ENCODE data around the gene EPHA10.

EPHA10 gene

DNA sequence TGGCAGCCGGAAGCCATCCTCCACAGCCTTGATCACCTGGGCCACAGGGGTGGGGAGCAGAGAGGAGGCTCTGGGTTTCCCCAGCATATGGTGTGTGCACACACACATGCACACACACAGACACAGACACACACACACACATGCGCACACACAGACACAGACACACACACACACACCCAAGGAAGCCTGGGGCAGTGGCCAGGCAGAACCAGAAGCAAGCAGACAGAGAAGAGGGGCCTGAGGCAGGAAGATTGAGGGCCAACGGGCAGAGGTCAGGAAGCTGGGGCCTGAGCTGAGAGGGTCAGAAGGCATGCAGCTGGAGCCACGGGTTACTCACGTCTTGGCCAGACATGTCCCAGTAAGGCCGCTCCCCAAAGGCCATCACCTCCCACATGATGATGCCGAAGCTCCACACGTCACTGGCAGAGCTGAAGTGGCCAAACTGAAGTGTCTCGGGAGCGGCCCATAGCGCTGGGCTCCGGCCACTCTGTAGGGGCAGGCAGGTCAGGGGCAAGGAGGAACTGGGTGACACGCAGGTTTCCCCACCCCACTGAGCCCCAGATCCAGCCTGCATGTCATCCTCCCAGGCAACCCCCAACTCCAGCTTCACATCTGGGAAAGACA, 45.2 kb downstream of the EPHA10 start:
- DNase-seq (ENCODE audit: low read depth), result no peak
- TF ChIP-seq, protein P1, sequence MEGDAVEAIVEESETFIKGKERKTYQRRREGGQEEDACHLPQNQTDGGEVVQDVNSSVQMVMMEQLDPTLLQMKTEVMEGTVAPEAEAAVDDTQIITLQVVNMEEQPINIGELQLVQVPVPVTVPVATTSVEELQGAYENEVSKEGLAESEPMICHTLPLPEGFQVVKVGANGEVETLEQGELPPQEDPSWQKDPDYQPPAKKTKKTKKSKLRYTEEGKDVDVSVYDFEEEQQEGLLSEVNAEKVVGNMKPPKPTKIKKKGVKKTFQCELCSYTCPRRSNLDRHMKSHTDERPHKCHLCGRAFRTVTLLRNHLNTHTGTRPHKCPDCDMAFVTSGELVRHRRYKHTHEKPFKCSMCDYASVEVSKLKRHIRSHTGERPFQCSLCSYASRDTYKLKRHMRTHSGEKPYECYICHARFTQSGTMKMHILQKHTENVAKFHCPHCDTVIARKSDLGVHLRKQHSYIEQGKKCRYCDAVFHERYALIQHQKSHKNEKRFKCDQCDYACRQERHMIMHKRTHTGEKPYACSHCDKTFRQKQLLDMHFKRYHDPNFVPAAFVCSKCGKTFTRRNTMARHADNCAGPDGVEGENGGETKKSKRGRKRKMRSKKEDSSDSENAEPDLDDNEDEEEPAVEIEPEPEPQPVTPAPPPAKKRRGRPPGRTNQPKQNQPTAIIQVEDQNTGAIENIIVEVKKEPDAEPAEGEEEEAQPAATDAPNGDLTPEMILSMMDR (IDR thresholded peaks at IDR 0.05; ENCODE audit: insufficient read depth, low read depth, low read length, missing control alignments), result no peak

DNA sequence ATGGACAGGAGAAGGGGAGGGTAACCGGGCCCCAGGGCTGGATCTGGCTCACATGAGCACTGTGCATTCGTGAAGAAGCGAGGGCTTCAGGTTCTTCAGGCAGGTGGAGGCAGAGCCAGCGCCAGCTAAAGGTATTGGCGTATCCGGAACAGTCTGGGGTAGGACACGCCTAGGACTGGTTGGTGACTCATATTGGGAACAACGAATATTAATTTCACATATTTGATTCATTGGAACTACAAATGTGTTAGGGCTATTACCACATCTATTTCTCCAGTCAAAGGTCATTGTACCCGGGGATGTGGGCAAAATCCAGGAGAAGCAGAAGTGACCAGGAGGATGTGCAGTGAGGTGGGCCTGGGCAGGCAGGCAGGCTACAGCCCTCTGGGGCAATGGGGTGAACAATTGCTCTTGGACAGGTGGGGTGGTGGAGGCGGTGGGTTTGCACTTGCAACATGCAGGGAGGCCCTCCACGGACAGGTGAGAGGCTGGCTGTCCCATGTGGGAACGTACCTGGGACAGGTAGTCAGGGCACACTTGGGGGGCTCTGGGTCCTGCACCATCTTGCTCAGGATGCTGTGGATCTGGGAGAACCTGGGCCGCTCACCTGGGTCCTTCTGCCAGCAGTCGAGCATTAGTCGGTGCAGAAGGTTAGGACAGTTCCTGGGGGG, 45.9 kb downstream of the EPHA10 start:
- no peak overlapping the region for H3K4me3 ChIP-seq (ENCODE audit: low read length)
- TF ChIP-seq, protein P1 (IDR thresholded peaks at IDR 0.05; ENCODE audit: insufficient read depth, low read depth, low read length, missing control alignments), result no peak
- peak; percentile 86 for DNase-seq (ENCODE audit: low read depth)

More for the DNA sequence above, 45.2 kb downstream of the EPHA10 start:
- H3K4me3 ChIP-seq (ENCODE audit: low read length), result no peak overlapping the region

DNA sequence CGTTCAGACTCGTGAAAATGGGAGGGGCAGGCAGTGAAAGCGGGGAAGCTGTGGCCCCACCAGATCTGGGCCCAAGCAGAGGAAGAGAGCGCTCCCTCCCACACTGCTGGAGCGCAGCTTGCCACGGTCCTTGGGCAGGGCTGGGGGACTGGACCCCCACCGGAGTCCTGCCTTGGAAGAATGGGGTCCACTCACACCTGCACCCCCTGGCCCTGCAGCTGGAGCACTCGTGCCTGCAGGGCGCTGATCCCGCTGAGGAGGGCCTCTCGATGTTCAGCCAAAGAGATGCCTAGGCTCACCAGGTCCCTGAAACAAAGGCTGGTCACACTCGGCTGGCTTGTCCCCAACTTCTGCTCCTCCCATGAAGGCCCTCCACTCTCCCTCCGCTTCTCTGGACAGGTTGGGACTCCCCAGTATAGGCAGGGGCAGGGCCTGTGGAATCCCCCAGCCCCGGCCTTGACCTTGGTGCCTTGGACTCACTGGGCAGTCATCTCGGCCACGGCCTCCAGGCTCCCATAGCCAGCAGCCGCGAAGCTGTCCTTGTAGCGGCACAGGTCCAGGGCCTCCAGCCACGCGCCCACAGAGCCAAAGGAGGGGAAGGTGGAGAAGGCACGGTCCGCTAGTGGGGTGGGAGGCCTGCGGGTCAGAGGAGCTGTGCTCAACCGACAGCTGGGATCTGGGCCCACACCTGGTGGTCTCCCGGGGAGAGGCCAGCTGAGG, 46.6 kb downstream of the EPHA10 start:
- TF ChIP-seq, protein P1 (IDR thresholded peaks at IDR 0.05; ENCODE audit: insufficient read depth, low read depth, low read length, missing control alignments), result no peak
- no peak for DNase-seq (ENCODE audit: low read depth)
- H3K4me3 ChIP-seq (ENCODE audit: low read length), result no peak overlapping the region

DNA sequence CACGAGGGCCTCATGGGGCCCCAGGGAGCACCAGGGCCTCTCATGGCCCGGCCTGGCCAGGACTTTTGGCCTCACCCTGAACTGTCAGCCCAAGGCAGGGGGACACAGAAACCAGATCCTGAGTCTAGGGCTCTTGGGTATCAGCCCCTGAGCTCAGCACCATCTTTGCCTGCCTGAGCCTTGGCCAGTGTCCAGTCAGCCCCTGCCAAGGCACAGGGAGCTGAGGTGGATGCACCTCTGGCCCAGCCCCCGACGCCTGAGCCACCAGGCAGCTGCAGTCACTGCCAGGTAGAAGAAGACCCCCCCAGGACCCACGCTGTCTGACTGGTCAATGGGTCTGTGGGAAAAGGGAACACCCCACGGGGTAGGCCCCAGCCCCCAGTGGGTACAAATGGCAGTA, 47.3 kb downstream of the EPHA10 start:
- TF ChIP-seq, protein P1 (IDR thresholded peaks at IDR 0.05; ENCODE audit: insufficient read depth, low read depth, low read length, missing control alignments), result no peak
- no peak for DNase-seq (ENCODE audit: low read depth)

DNA sequence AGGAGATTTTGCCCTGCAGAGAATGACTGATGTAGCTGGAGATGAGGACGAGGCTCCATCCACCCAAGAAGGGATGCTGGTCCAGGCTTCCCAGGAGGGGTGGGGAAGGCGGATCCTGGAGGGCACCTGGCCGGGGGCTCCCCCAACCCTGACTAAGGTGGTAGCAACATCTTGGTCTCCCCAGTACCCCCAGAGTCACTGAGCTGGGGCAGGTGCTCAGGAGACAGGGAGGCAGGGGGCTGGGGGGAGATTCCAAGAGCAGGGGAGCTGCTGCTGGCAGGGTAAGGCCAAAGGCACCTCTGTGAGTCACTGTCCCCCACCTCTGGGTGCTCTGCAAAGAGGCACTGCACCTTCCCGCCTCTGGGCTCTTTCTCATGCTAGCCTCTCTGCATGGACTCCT, 48.6 kb downstream of the EPHA10 start:
- TF ChIP-seq, protein P1 (IDR thresholded peaks at IDR 0.05; ENCODE audit: insufficient read depth, low read depth, low read length, missing control alignments), result no peak
- no peak for DNase-seq (ENCODE audit: low read depth)
- H3K4me3 ChIP-seq (ENCODE audit: low read length), result no peak overlapping the region

More for the DNA sequence above, 47.3 kb downstream of the EPHA10 start:
- H3K4me3 ChIP-seq (ENCODE audit: low read length), result no peak overlapping the region

DNA sequence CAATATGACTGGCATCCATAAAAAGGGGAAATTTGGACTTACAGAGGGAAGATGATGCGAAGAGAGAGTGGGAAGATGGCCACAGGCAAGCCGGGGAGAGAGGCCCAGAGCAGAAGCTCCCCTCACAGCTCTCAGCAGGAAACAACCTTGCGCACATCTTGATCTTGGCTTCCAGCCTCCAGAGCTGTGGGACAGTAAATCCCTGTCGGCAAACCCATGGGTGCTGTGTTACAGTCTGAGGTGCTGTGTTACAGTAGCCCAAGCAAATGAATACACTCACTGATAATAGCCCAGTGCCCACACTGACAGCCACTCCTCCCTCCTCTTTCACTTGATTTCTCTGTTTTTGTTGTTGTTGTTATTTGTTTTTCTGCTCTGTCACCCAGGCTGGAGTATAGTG, 50.2 kb downstream of the EPHA10 start:
- H3K4me3 ChIP-seq (ENCODE audit: low read length), result no peak overlapping the region

More for the DNA sequence above, 50.2 kb downstream of the EPHA10 start:
- no peak for DNase-seq (ENCODE audit: low read depth)
- TF ChIP-seq, protein P1 (IDR thresholded peaks at IDR 0.05; ENCODE audit: insufficient read depth, low read depth, low read length, missing control alignments), result no peak

Measured in epithelial cell of esophagus (primary cell).